Activated CD4-positive, alpha-beta T cell treated with anti-CD3 and anti-CD28 coated beads, Interleukin-2, amount 10 ng/mL, durations not matched to agents 24 days and 14 days (primary cell): ENCODE data around the gene CALN1. TPM values are rescaled to one million over a fixed set of nuclear protein-coding genes. Genes with fewer than 3 reads are reported as not detected.

Experiments
- DNase-seq: peaks from one replicate; pipeline ENCODE4 v3.0.0; 2022
- H3K27ac Mint-ChIP-seq: one replicate; pipeline ENCODE4 v1.8.0; 2022; ENCODE audit warnings: mild to moderate bottlenecking, mixed read lengths
- H3K27me3 Mint-ChIP-seq: one replicate; pipeline ENCODE4 v1.8.0; 2022; ENCODE audit warnings: mixed read lengths
- H3K36me3 Mint-ChIP-seq: one replicate; pipeline ENCODE4 v1.8.0; 2022; ENCODE audit warnings: low read depth, mild to moderate bottlenecking, mixed read lengths
- H3K4me1 Mint-ChIP-seq: one replicate; pipeline ENCODE4 v1.8.0; 2021; ENCODE audit warnings: mixed read lengths
- H3K4me3 Mint-ChIP-seq: one replicate; pipeline ENCODE4 v1.8.0; 2022; ENCODE audit warnings: mild to moderate bottlenecking, moderate library complexity, mixed read lengths
- H3K9me3 Mint-ChIP-seq: one replicate; pipeline ENCODE4 v1.8.0; 2021; ENCODE audit warnings: mixed read lengths
- intact Hi-C: fragments of 100-400 bp; cut with micrococcal nuclease; formaldehyde crosslinking; loops from one replicate; pipeline ENCODE4 v1.15.1; 2023
- total RNA-seq: library from RNA; stranded (reverse); gene quantifications from 2 replicates; pipeline ENCODE4 v1.2.3, GENCODE V29; 2022

The CALN1 gene
- total RNA-seq, 1 donor from 2014 or later, result not detected

DNA sequence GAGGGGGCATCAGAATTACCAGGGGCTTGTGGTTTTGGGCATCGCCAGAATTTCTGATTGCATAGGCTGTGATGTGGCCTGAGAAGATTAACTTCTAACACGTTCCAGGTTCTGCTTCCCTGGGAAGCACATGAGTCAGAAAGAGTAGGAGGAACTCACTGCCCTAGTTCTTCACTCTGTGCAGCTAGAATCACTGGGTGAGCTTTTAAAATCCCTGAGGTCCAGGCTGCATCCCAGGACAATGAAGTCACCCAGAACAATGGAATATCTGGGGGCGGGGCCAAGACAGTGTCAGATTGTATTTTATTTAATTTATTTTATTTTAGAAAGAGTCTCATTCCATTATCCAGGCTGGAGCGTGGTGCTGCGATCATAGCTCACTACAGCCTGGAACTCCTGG, 636.5 kb downstream of the CALN1 start:
- no peak overlapping the region for H3K4me3 Mint-ChIP-seq
- H3K36me3 Mint-ChIP-seq, result no peaks in the 10 kb centered on the region
- DNase-seq, result no peak
- H3K4me1 Mint-ChIP-seq, result no peaks in the 10 kb centered on the region
- H3K9me3 Mint-ChIP-seq, result peaks cover 4% of the 10 kb centered on the region
- no peak overlapping the region for H3K27ac Mint-ChIP-seq
- intact Hi-C loops, result no loop called here
- H3K27me3 Mint-ChIP-seq, result no peaks in the 10 kb centered on the region

- Mint-ChIP-seq H3K36me3 (no peaks in the 10 kb centered on the region), H3K27me3 (no peaks in the 10 kb centered on the region), H3K9me3 (no peaks in the 10 kb centered on the region), H3K4me1 (no peaks in the 10 kb centered on the region), H3K27ac (no peak overlapping the region), H3K4me3 (no peak overlapping the region)
- intact Hi-C loops, result no loop called here
- DNase-seq, result no peak
These were observed 639.4 kb downstream of the CALN1 start for GRCh38 chr7:71772779-71773178.

DNA sequence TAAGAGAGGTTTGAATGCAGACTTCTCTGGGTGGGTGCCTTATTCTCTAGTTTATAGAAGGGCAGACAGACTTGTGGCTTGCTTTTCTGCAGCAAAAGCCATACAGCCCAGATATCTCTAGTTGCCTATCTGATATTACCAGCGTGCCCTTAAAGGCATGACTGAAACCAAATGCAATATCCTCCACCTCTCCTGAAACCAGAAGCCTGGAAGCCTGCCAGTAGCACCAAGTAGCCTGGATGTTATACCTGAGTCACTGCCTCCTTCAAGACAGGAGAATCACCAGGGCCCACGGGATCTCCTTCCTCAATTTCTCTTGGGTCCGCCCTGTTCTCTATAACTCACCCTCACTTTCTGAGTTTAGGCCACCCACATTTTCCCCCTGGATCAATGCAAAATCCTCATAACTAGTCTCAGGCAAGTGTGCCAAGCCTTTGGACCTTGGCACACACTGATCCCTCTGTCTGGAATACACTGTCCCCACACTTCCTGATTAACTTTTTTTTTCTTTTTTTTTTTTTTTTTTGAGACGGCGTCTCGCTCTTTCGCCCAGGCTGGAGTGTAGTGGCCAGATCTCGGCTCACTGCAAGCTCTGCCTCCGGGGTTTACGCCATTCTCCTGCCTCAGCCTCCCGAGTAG, 641.8 kb downstream of the CALN1 start:
- no peak overlapping the region for H3K4me3 Mint-ChIP-seq
- no peaks in the 10 kb centered on the region for H3K36me3 Mint-ChIP-seq
- H3K4me1 Mint-ChIP-seq, result no peaks in the 10 kb centered on the region

GRCh38 chr7:71769326-71769725, 642.8 kb downstream of the CALN1 start:
- Mint-ChIP-seq H3K4me1 (no peaks in the 10 kb centered on the region), H3K4me3 (no peak overlapping the region)

More for the DNA sequence above, 641.8 kb downstream of the CALN1 start:
- H3K27me3 Mint-ChIP-seq, result no peaks in the 10 kb centered on the region
- intact Hi-C loops, result no loop called here
- H3K9me3 Mint-ChIP-seq, result no peaks in the 10 kb centered on the region
- H3K27ac Mint-ChIP-seq, result no peak overlapping the region
- no peak for DNase-seq

DNA sequence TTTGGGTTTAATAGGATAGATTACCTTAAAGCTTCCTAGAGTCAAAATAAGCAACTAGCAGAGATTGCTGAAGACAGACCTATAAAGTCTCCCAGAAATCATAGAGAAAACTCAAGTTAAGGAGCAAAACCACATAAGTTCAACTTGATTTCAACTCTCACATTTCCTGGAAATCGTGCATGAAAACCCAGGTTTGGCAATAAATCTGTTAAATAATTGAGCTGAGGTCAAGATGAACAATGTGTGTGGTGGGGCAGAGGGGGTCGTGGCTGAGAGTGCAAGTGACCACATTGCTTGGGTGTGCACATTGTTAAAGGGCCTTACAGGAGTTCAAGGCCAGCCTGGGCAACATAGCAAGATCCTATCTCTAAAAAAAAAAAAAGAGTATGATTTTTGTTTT, 643.7 kb downstream of the CALN1 start:
- DNase-seq, result no peak
- H3K4me1 Mint-ChIP-seq, result no peaks in the 10 kb centered on the region
- H3K9me3 Mint-ChIP-seq, result no peaks in the 10 kb centered on the region
- H3K4me3 Mint-ChIP-seq, result no peak overlapping the region
- H3K36me3 Mint-ChIP-seq, result no peaks in the 10 kb centered on the region
- intact Hi-C loops, result no loop called here
- no peak overlapping the region for H3K27ac Mint-ChIP-seq
- H3K27me3 Mint-ChIP-seq, result no peaks in the 10 kb centered on the region

More at GRCh38 chr7:71769326-71769725, 642.8 kb downstream of the CALN1 start:
- no peak overlapping the region for H3K27ac Mint-ChIP-seq
- H3K27me3 Mint-ChIP-seq, result no peaks in the 10 kb centered on the region
- no peaks in the 10 kb centered on the region for H3K36me3 Mint-ChIP-seq
- H3K9me3 Mint-ChIP-seq, result no peaks in the 10 kb centered on the region
- no peak for DNase-seq
- intact Hi-C loops, result no loop called here

DNA sequence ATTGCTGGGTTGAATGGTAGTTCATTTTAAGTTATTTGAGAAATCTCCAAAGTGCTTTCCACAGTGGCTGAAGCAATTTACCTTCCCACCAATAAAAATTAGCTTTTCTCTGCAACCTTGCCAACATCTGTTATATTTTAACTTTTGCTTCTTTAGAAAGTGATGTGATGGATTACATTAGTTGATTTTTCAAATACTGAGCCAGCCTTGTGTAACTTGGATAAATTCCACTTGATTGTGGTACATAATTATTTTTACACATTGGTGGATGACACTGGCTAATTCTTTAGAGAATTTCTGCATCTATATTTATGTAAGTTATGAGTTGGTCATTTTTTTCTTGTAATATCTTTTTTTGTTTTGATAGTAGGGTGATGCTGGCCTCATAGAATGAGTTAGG, 646.1 kb downstream of the CALN1 start:
- intact Hi-C loops, result no loop called here
- no peak for DNase-seq
- Mint-ChIP-seq H3K27me3 (no peaks in the 10 kb centered on the region), H3K36me3 (no peaks in the 10 kb centered on the region), H3K4me1 (no peaks in the 10 kb centered on the region), H3K9me3 (peaks cover 10% of the 10 kb centered on the region), H3K4me3 (no peak overlapping the region), H3K27ac (no peak overlapping the region)

- Mint-ChIP-seq H3K9me3 (peaks cover 17% of the 10 kb centered on the region), H3K4me1 (no peaks in the 10 kb centered on the region), H3K36me3 (no peaks in the 10 kb centered on the region), H3K27ac (no peak overlapping the region), H3K27me3 (no peaks in the 10 kb centered on the region), H3K4me3 (no peak overlapping the region)
- intact Hi-C loops, result no loop called here
- DNase-seq, result no peak
These were observed 650.8 kb downstream of the CALN1 start for GRCh38 chr7:71761336-71761735.

DNA sequence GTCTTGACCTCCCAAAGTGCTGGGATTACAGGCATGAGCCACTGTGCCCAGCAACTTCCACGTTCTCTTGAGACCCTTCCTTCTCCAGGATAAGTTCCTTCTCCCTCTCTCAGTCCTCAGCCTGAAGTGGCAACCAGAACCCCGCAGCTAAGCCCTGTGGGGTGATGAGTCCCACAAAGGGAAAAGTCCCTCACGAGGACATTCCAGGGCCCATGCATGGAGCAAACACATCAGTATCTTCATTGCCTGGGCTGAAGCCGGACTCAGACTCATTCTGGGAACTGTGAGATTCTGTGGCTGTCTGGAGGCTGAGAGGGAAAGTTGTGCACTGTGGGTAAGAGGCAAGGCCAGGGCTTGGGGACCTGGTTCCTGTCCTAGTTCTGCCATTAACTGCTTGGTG, 657.3 kb downstream of the CALN1 start:
- no peak overlapping the region for H3K27ac Mint-ChIP-seq
- H3K9me3 Mint-ChIP-seq, result peaks cover 7% of the 10 kb centered on the region
- H3K4me3 Mint-ChIP-seq, result no peak overlapping the region
- H3K27me3 Mint-ChIP-seq, result no peaks in the 10 kb centered on the region
- no peak for DNase-seq
- no peaks in the 10 kb centered on the region for H3K4me1 Mint-ChIP-seq
- intact Hi-C loops, result no loop called here
- H3K36me3 Mint-ChIP-seq, result no peaks in the 10 kb centered on the region

DNA sequence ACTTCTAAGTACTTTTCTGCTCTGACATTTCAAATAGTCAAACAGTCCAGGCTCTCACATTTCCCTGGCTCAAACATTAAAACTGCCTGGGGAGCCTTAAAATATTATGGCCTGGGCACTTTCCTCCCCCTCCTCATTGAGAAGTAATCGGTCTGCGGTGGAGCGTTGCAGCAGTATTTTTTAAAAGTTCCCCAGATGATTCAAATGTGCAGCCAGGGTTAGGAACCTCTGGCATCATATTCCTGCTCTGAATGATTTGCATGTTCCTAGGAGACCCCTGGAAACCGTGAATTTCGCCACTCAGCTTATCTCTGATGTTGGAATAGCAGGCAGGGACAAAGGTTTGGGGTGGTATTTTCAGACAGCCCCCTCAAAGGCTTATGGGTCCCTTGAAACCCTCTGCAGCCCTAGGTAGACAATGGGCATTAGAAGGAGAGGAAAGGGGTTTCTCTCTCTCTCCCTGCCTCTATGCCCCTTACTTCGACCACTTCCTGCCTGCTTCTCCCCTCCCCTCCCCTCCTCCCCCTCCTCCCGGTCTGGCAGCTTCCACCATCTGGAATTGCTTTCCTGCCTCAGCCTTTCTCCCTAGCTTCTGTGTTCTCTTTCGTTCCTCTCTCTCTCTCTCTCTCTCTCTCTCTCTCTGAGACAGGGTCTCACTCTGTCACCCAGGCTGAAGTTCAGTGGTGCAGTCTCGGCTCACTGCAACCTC, 658.0 kb downstream of the CALN1 start:
- Mint-ChIP-seq H3K27me3 (no peaks in the 10 kb centered on the region), H3K27ac (no peak overlapping the region), H3K4me1 (no peaks in the 10 kb centered on the region), H3K4me3 (no peak overlapping the region), H3K36me3 (no peaks in the 10 kb centered on the region), H3K9me3 (peaks cover 7% of the 10 kb centered on the region)
- no peak for DNase-seq
- intact Hi-C loops, result no loop called here

DNA sequence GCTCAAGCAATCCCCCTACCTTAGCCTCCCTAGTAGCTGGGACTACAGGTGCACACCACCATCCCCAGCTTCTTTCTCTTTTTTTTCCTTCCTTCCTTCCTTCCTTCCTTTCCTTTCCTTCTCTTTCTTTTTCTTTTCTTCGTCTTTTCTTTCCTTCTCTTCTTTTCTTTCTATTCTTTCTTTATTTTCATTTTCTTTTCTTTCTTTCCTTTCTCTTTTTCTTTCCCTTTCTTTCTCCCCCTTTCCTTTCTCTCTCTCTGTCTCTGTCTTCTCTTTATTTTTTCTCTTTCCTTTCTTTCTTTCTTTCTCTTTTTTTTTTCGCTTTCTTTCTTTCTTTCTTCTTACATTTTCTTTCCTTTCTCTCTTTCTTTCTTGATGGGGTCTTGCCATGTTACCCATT, 658.9 kb downstream of the CALN1 start:
- no peak for DNase-seq
- H3K4me1 Mint-ChIP-seq, result no peaks in the 10 kb centered on the region
- no peak overlapping the region for H3K27ac Mint-ChIP-seq
- no peaks in the 10 kb centered on the region for H3K27me3 Mint-ChIP-seq
- no peak overlapping the region for H3K4me3 Mint-ChIP-seq
- no peaks in the 10 kb centered on the region for H3K36me3 Mint-ChIP-seq
- peaks cover 7% of the 10 kb centered on the region for H3K9me3 Mint-ChIP-seq
- intact Hi-C loops, result no loop called here

GRCh38 chr7:71752171-71752935, 659.8 kb downstream of the CALN1 start:
- Mint-ChIP-seq H3K36me3 (no peaks in the 10 kb centered on the region), H3K9me3 (peaks cover 5% of the 10 kb centered on the region), H3K4me3 (no peak overlapping the region), H3K27ac (no peak overlapping the region), H3K27me3 (no peaks in the 10 kb centered on the region), H3K4me1 (no peaks in the 10 kb centered on the region)
- peak; percentile 81 for DNase-seq
- intact Hi-C loops, result no loop called here

- Mint-ChIP-seq H3K4me1 (no peaks in the 10 kb centered on the region), H3K27ac (no peak overlapping the region), H3K4me3 (no peak overlapping the region), H3K9me3 (no peaks in the 10 kb centered on the region), H3K36me3 (no peaks in the 10 kb centered on the region), H3K27me3 (no peaks in the 10 kb centered on the region)
- intact Hi-C loops, result no loop called here
- no peak for DNase-seq
These were observed 661.8 kb downstream of the CALN1 start for GRCh38 chr7:71750290-71750689.

DNA sequence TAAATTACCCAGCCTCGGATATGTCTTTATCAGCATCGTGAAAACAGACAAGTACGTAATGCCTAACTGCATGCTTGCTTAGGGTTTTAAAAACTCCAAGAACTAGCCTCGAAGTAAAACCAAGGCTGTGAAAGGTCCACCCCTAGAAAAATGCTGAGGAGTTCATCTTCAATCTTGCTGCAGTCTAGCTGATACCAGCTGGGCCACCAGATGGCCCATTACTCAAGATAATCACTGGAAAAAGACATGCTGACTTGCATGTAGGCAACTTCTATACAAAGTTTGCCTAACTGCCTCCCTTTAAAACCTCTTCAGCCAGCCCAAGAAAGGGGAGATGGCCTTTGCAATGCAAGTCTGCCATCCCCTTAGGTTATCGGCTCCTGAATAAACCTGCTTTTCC, 666.1 kb downstream of the CALN1 start:
- intact Hi-C loops, result no loop called here
- H3K36me3 Mint-ChIP-seq, result no peaks in the 10 kb centered on the region
- H3K27ac Mint-ChIP-seq, result no peak overlapping the region
- no peaks in the 10 kb centered on the region for H3K4me1 Mint-ChIP-seq
- no peaks in the 10 kb centered on the region for H3K27me3 Mint-ChIP-seq
- no peak for DNase-seq
- no peak overlapping the region for H3K4me3 Mint-ChIP-seq
- no peaks in the 10 kb centered on the region for H3K9me3 Mint-ChIP-seq

DNA sequence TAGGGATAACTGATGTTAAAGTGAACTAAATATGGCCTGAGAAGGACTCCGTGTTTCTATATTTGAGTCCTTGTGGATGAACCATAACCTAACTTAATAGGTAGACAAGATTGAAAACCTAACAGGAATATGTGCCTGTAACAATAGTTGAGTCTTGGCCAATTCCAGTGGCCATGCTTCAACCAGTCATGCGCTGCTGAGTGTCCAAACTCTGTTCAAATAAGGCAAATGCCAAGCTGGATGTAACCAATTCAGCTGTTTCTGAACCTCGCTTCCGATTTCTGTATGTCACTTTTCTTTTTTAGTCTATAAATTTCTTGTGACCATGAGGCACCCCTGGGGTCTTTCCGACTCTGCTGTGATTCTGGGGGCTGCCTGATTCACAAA, 672.0 kb downstream of the CALN1 start:
- no peaks in the 10 kb centered on the region for H3K36me3 Mint-ChIP-seq
- no peaks in the 10 kb centered on the region for H3K27me3 Mint-ChIP-seq
- no peak for DNase-seq
- H3K4me3 Mint-ChIP-seq, result no peak overlapping the region
- intact Hi-C loops, result no loop called here
- no peaks in the 10 kb centered on the region for H3K4me1 Mint-ChIP-seq
- H3K9me3 Mint-ChIP-seq, result no peaks in the 10 kb centered on the region
- no peak overlapping the region for H3K27ac Mint-ChIP-seq
